ENCODE results near the gene TPRG1.

TPRG1 gene

DNA sequence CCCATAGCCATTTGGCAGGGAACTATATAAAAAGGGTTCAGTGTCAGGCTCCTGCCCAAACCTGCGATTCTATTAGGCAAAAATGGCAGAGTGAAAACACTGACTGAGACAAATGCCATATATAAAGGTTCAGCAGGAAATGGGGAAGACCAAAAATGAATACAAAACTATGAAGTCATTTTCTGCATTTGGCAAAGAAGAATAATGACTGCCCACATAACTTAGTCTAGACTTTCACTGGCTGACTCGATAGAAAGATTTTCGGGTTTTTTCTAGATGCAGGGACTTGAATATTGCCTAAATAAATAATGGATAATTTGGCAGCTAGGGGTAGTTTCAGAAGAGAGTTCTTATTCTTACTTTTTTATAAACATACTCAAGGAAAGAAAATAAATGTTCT is 178.0 kb downstream of the TPRG1 start:
- no peak for DNase-seq
- TF ChIP-seq, protein P1, sequence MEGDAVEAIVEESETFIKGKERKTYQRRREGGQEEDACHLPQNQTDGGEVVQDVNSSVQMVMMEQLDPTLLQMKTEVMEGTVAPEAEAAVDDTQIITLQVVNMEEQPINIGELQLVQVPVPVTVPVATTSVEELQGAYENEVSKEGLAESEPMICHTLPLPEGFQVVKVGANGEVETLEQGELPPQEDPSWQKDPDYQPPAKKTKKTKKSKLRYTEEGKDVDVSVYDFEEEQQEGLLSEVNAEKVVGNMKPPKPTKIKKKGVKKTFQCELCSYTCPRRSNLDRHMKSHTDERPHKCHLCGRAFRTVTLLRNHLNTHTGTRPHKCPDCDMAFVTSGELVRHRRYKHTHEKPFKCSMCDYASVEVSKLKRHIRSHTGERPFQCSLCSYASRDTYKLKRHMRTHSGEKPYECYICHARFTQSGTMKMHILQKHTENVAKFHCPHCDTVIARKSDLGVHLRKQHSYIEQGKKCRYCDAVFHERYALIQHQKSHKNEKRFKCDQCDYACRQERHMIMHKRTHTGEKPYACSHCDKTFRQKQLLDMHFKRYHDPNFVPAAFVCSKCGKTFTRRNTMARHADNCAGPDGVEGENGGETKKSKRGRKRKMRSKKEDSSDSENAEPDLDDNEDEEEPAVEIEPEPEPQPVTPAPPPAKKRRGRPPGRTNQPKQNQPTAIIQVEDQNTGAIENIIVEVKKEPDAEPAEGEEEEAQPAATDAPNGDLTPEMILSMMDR (IDR thresholded peaks at IDR 0.05; ENCODE audit: low read depth, low read length): no peak

DNA sequence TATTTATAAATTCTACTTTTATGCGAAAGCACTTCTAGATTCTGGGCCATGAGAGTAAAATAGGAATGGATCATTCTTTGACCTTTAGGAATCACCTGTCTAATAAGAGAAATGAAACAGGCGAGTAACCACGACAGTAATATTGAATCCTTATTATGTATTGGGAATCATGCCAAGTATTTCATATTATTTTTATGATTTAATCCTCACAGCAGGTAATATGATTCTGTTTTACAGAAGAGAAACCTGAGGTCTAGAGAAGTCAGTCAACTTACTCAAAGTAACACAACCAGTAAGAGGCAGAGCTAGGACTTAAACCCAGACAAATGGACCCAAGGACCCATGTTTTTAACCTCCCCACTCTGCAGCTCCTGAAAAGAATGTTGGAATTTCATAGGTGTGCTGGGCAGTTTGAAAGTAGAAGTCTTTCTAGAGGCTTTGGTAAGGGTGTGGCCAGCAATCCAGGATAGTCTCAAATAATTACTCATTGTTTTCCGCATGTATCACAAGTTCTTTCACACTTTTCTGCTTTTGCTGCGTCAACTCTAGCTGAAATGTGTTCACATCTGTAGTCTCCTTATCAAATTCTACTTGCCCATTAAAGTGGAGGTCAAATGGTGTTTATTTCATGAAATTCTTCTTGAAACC is 181.7 kb downstream of the TPRG1 start:
- TF ChIP-seq, protein P1 (IDR thresholded peaks at IDR 0.05; ENCODE audit: low read depth, low read length): no peak
- Histone ChIP-seq H3K27ac (no peak overlapping the region), H3K36me3 (no peaks in the 10 kb centered on the region), H3K27me3 (ENCODE audit: insufficient read depth, low read depth, severe bottlenecking) (no peaks in the 10 kb centered on the region), H3K4me3 (ENCODE audit: low read depth, low read length) (no peak overlapping the region), H3K9me3 (ENCODE audit: severe bottlenecking) (no peaks in the 10 kb centered on the region)
- DNase-seq: no peak

More for the DNA sequence above, 178.0 kb downstream of the TPRG1 start:
- no peak overlapping the region for H3K27ac ChIP-seq
- H3K27me3 ChIP-seq (ENCODE audit: insufficient read depth, low read depth, severe bottlenecking): no peaks in the 10 kb centered on the region
- H3K4me3 ChIP-seq (ENCODE audit: low read depth, low read length): no peak overlapping the region
- H3K9me3 ChIP-seq (ENCODE audit: severe bottlenecking): no peaks in the 10 kb centered on the region
- H3K36me3 ChIP-seq: no peaks in the 10 kb centered on the region

DNA sequence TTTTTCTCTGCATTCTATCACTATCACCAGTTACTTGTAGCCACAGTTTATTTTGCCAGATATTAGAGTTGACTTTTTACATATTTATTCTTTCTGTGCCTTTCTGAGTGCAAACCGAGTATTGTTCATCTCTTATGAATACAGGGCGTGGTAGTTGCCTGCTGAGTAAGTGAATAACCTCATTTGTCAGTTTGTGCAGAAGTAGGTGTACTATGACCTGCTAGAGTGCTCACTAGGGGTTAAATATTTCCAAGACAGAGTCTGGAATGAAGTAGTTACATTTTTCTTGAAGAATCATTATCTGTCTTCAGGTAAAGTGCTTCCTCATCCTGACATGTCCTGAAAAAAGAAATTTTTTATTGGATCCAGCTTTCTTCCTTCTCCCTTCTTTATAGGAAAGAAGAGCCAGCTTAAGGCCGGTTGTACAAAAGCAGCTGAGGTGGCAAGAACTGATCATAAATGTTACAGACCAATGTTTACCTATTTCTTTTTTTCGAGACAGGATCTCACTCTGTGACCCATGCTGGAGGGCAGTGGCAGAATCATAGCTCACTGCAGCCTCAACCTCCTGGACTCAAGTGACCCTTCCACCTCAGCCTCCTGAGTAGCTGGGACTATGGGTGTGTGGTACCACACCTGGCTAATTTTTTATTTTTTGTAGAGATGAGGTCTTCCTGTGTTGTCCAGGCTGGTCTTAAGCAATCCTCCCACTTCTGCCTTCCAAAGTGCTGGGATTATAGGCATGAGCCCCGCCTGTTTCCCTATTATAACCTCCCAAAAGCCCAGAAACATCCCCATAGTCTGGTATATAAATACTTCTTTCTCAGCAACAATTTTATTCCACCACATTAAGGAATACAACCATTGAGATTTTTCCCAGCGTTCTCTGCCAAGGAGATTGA is 182.5 kb downstream of the TPRG1 start:
- Histone ChIP-seq H3K4me3 (ENCODE audit: low read depth, low read length) (no peak overlapping the region), H3K36me3 (no peaks in the 10 kb centered on the region), H3K27ac (no peak overlapping the region), H3K9me3 (ENCODE audit: severe bottlenecking) (no peaks in the 10 kb centered on the region), H3K27me3 (ENCODE audit: insufficient read depth, low read depth, severe bottlenecking) (no peaks in the 10 kb centered on the region)
- TF ChIP-seq, protein P1 (IDR thresholded peaks at IDR 0.05; ENCODE audit: low read depth, low read length): no peak
- DNase-seq: no peak

DNA sequence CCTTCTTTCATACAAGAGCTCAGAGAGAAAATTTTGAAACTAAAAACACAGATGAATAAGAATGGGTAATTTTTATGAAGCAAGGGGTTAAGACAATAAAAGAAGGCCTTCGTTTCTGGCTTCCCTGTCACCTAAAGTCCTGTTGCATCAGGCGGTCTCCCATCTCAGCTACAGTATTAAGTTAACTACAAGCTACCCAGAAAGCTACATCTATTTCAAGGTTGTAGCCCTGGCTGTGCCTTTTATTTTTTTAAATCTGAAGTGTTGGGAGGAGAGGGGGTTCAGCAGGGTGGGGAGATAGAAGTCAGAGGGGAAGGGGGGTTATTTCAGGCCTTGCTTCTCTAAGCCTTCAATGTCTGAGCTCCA is 183.3 kb downstream of the TPRG1 start:
- H3K4me3 ChIP-seq (ENCODE audit: low read depth, low read length): no peak overlapping the region
- no peaks in the 10 kb centered on the region for H3K9me3 ChIP-seq (ENCODE audit: severe bottlenecking)
- DNase-seq: no peak
- no peak overlapping the region for H3K27ac ChIP-seq
- H3K36me3 ChIP-seq: no peaks in the 10 kb centered on the region
- TF ChIP-seq, protein P1 (IDR thresholded peaks at IDR 0.05; ENCODE audit: low read depth, low read length): no peak
- H3K27me3 ChIP-seq (ENCODE audit: insufficient read depth, low read depth, severe bottlenecking): no peaks in the 10 kb centered on the region

DNA sequence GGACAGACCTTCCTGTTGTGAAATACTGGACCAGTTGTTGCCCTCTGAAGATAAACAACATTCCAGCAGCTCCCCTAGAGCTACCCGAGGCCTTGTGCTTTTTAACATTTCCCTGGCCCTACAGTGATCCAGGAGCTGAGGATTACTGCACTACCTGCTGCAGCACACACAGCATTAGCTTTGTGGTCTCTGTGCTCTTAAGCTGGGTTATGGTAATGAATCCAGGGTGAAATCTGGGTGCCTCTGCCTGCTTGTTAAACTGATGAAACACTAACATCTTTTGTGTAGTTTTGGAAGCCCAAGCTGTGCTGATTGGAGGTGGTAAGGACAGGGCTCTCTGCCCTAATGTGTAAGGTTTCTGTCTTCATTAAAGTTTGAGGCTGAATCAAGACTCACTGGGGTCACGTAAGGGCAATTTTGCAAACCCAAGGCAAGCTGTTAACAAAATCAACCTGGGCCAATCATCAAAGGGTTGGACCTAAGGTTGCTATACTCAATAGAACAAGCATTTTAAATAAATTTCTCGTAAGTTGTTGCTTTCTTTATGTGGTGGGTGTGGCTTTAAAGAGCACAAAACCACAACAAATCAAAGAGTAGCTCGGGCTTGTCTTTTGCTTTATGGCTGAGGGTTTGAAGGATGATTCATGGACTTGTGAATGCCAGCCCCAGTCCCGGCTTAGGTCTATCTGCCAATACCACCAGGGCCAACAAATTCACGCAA is 183.9 kb downstream of the TPRG1 start:
- H3K27ac ChIP-seq: no peak overlapping the region
- TF ChIP-seq, protein P1 (IDR thresholded peaks at IDR 0.05; ENCODE audit: low read depth, low read length): no peak
- no peaks in the 10 kb centered on the region for H3K36me3 ChIP-seq
- H3K4me3 ChIP-seq (ENCODE audit: low read depth, low read length): no peak overlapping the region
- H3K9me3 ChIP-seq (ENCODE audit: severe bottlenecking): no peaks in the 10 kb centered on the region
- no peak for DNase-seq
- no peaks in the 10 kb centered on the region for H3K27me3 ChIP-seq (ENCODE audit: insufficient read depth, low read depth, severe bottlenecking)

Measured in WERI-Rb-1 (cell line).